Stimulated activated CD8-positive, alpha-beta memory T cell treated with anti-CD3 and anti-CD28 coated beads, Interleukin-15, amount 100 ng/mL, for 48 hours (primary cell): ENCODE measurements around the gene SPDYE2.
"Not testable (repeated sequence)": the region's sequence is repeated elsewhere in the genome, so short reads cannot be mapped to it uniquely, and the experiment has no call there.

Experiments
- DNase-seq, 2 donors: peaks; one replicate each; pipeline ENCODE4 v3.0.0-alpha.2; 2020; ENCODE audit warnings: low read depth in 2 of 2

Gene SPDYE2

GRCh38 chr7:102604431-102605145, 53.6 kb downstream of the SPDYE2 start:
- not testable (repeated sequence) for DNase-seq

- DNase-seq = not testable (repeated sequence)
Measured at GRCh38 chr7:102606848-102607247, 55.8 kb downstream of the SPDYE2 start.

- DNase-seq = not testable (repeated sequence)
Measured at GRCh38 chr7:102609734-102610133, 58.7 kb downstream of the SPDYE2 start.

- DNase-seq = not testable (repeated sequence)
Measured at GRCh38 chr7:102610441-102610840, 59.4 kb downstream of the SPDYE2 start.

GRCh38 chr7:102611013-102611674, 60.1 kb downstream of the SPDYE2 start:
- DNase-seq = not testable (repeated sequence)

GRCh38 chr7:102611675-102612325, 60.8 kb downstream of the SPDYE2 start:
- DNase-seq = not testable (repeated sequence)
